Tibial artery (tissue), 4 donors: ENCODE results near the gene ZG16.

Experiments used
- DNase-seq, 2 donors: peaks; one replicate each; pipeline ENCODE4 v3.0.0-alpha.2; 2019
- H3K27ac ChIP-seq, 2 donors: fragments of 200-600 bp; sonication (generic) in 1 of 2; 1 replicate in 1 of 2; 2 replicates in 1 of 2; pipeline ENCODE4 v1.5.1; 2018 to 2019; ENCODE audit warnings: mild to moderate bottlenecking in 1 of 2
- H3K27me3 ChIP-seq, 2 donors: fragments of 200-600 bp; sonication (generic) in 1 of 2; one replicate each; pipeline versions ENCODE4 v1.5.1 to v1.6.0; 2016 to 2019
- H3K36me3 ChIP-seq, 3 donors: fragments of 200-600 bp; sonication (generic) in 2 of 3; one replicate each; pipeline ENCODE4 v1.5.1; 2016 to 2019; ENCODE audit warnings: mild to moderate bottlenecking in 2 of 3
- H3K4me1 ChIP-seq, 4 donors: fragments of 200-600 bp; sonication (generic) in 2 of 4; 1 replicate in 3 of 4; 2 replicates in 1 of 4; pipeline ENCODE4 v1.5.1; 2016 to 2019
- H3K4me3 ChIP-seq, 2 donors: fragments of 200-600 bp; sonication (generic) in 1 of 2; 1 replicate in 1 of 2; 2 replicates in 1 of 2; pipeline ENCODE4 v1.5.1; 2018 to 2019; ENCODE audit warnings: mild to moderate bottlenecking in 2 of 2
- H3K9me3 ChIP-seq, 3 donors: fragments of 200-600 bp; sonication (generic) in 1 of 3; one replicate each; pipeline ENCODE4 v1.5.1; 2016 to 2019
- intact Hi-C: fragments of 100-400 bp; cut with DNase I; formaldehyde crosslinking; loops from one replicate; pipeline ENCODE4 v1.15.0; 2023; ENCODE audit warnings: low total_unique reads
- TF ChIP-seq, protein P1 (sequence below), 2 experiments: fragments of 200-600 bp in 1 of 2; fragments of 450-650 bp in 1 of 2; IDR thresholded peaks; one replicate each; pipeline ENCODE4 v1.5.1; 2017 to 2019; ENCODE audit warnings: antibody characterized with exemption in 2 of 2, mild to moderate bottlenecking in 1 of 2, moderate library complexity in 1 of 2

The ZG16 gene

DNA sequence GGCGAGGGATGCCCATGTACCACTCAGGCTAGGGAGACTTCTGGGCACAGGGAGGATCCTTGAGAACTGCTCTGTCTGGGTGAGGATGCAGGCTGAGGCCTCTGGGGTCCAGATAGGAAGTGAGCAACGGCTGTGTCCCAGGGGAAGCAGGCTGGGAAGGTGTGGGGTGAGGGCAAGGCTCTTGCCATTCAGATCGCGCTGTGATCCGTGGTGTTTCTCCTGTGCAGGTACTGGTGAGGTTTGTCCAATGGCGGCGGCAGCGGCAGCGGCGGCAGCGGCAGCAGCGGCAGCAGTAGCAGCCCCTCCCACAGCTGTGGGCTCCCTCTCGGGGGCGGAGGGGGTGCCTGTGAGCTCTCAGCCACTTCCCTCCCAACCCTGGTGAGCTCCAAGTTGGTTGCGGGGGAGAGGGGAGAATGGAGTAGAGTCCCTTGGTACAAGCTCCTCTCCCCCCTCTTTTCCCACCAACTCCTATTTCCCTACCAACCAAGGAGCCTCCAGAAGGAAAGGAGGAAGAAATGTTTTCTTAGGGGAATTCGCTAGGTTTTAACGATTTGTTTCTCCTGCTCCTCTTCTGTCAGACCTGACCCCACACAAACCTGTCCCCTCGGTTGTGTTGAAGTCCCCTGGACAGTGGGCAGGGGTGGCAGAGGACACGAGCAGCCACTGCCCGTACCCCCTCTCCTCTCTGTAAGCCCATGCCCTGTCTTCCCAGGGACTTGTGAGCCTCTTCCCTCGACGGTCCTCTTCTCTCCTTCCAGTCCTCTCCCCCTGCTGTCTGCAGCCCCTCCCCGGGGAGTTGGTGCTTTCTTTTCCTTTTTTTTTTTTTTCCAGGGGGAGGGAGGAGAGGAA is 32.0 kb downstream of the ZG16 start:
- TF ChIP-seq, protein P1, sequence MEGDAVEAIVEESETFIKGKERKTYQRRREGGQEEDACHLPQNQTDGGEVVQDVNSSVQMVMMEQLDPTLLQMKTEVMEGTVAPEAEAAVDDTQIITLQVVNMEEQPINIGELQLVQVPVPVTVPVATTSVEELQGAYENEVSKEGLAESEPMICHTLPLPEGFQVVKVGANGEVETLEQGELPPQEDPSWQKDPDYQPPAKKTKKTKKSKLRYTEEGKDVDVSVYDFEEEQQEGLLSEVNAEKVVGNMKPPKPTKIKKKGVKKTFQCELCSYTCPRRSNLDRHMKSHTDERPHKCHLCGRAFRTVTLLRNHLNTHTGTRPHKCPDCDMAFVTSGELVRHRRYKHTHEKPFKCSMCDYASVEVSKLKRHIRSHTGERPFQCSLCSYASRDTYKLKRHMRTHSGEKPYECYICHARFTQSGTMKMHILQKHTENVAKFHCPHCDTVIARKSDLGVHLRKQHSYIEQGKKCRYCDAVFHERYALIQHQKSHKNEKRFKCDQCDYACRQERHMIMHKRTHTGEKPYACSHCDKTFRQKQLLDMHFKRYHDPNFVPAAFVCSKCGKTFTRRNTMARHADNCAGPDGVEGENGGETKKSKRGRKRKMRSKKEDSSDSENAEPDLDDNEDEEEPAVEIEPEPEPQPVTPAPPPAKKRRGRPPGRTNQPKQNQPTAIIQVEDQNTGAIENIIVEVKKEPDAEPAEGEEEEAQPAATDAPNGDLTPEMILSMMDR (IDR thresholded peaks at IDR 0.05), result no peak
- peaks cover 18 to 71% (median 59%) of the 10 kb centered on the region in 4 donors for H3K4me1 ChIP-seq
- intact Hi-C loops, result loop anchor here (10.0 kb wide), 1 partner anchor 185 kb away; the partner anchor contains the start of genes HIRIP3 and INO80E
- H3K27me3 ChIP-seq, result no peaks in the 10 kb centered on the region
- peak overlapping the region; percentile 0 to 73 for H3K4me3 ChIP-seq
- DNase-seq, result no peak
- H3K36me3 ChIP-seq, result peaks cover 11 to 21% (median 13%) of the 10 kb centered on the region in 3 donors
- peak overlapping the region; percentile 90 to 97 for H3K27ac ChIP-seq
- no peaks in the 10 kb centered on the region for H3K9me3 ChIP-seq

DNA sequence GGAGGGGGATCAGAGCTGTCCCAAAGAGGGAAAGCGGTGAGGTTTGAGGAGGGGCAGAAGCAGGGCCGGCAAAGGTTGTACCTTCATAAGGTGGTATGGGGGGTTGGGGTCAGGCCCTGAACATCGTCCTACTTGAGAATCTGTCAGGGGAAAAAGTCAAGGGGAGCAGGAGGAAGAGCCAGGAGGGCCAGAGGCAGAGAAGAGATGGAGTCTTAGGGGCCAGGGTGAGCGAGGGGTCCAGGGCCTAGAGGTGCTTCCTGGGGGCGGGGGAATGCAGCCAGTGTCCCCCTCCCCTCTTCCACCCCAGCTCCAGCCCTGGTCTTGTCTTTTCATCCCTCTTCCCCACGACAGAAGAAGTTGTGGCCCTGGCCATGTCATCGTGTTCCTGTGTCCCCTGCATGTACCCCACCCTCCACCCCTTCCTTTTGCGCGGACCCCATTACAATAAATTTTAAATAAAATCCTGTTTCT is 32.7 kb downstream of the ZG16 start:
- DNase-seq, result peak in 1 of 2 donors; percentile 71
- H3K27ac ChIP-seq, result peak overlapping the region; percentile 90 to 97
- peaks cover 18 to 74% (median 62%) of the 10 kb centered on the region in 4 donors for H3K4me1 ChIP-seq
- no peaks in the 10 kb centered on the region for H3K9me3 ChIP-seq
- no peaks in the 10 kb centered on the region for H3K27me3 ChIP-seq
- H3K4me3 ChIP-seq, result peak overlapping the region; percentile 79 to 86
- TF ChIP-seq, protein P1 (IDR thresholded peaks at IDR 0.05), result no peak
- peaks cover 11 to 21% (median 13%) of the 10 kb centered on the region in 3 donors for H3K36me3 ChIP-seq
- intact Hi-C loops, result loop anchor here (10.0 kb wide), 1 partner anchor 184 kb away; the partner anchor contains the start of genes HIRIP3 and INO80E

DNA sequence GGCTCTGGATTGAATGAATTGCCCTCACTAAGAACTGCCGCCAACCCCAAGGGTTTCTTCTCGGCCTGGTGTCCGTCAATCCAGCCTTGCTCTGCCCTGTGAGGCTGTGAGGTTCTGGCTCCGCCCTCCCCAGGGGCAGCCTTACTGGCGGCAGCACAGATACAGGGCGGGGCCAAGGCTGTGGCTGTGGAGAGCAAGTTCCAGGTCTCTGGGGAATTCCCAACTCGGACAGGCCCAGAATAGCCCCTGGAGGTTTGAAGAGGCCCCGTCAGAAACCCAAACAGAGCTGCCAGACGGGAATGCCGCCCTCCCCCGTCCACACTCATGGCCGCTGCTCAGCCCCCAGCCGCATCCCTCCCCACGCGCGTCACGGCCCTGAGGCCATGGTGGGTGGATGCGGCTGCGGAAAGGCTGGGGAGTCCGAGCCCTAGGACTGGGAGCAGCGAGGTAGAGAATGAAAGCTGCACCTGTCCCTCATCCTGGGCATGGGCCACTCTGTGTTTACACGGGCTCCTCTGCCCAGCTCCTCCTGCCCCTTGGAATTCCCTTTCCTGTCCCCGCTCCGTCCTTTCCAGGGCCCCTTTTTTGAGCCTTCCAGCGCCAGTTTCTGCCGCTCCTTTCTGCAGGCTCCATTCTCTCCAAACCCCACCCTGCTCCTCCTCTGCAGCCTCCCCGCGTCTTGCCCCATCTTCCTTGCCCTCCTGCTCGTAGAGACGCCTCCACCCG is 33.3 kb downstream of the ZG16 start:
- Histone ChIP-seq H3K4me1 (peaks cover 18 to 74% (median 62%) of the 10 kb centered on the region in 4 donors), H3K27me3 (no peaks in the 10 kb centered on the region), H3K27ac (peak overlapping the region; percentile 90 to 97), H3K4me3 (peak overlapping the region; percentile 79 to 86), H3K9me3 (no peaks in the 10 kb centered on the region), H3K36me3 (peaks cover 11 to 21% (median 13%) of the 10 kb centered on the region in 3 donors)
- TF ChIP-seq, protein P1 (IDR thresholded peaks at IDR 0.05), result no peak
- peak; percentile 99 to 100 for DNase-seq
- intact Hi-C loops, result loop anchor here (10.0 kb wide), 1 partner anchor 183 kb away; the partner anchor contains the start of genes HIRIP3 and INO80E

DNA sequence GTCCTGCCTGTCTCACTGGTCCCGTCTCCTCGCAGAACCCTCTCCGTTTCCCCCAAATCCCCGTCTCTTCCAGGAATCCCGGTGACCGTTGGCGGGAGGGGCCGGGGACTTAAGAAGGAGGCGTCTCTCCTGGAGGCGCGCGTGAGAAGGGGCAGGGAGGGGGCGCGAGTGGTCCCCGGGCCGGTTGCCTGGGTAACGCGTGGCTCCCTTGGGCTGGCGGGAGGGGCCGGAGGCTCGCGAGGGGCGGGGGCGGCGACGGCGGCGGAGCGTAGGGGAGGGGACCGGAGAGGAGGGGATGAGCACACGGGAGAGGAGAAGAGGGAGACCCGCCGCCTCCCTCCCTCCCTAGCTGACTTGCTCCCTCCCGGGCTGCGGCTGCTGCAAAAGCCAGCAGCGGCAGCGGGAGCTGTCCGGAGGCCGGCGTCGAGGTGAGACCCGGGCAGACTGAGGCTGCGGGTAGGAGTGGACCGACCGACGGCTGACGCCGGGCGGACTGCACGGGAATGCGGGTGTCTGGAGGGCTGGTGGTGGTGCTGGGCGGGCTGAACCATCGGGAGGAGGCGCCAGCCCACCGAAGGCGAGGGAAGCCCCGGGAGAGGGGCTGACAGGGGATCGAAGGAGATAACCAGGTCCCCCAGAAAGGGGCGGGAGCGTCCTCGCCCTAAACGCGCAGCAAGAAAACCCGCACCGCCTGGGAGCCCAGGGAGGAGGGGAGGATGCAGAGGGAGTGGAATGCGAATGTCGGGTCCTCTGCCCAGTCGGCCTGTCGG is 34.0 kb downstream of the ZG16 start, which contains the start of gene PRRT2:
Gene PRRT2 (plus strand): TSS at position 298 of the 770 bp plus-strand sequence. CDS start 862 bp downstream, outside the sequence.
- H3K4me1 ChIP-seq, result peaks cover 18 to 78% (median 67%) of the 10 kb centered on the region in 4 donors
- H3K9me3 ChIP-seq, result no peaks in the 10 kb centered on the region
- no peaks in the 10 kb centered on the region for H3K27me3 ChIP-seq
- peaks cover 11 to 21% (median 13%) of the 10 kb centered on the region in 3 donors for H3K36me3 ChIP-seq
- H3K4me3 ChIP-seq, result peak within 1 kb of the TSS; percentile 79 to 86
- DNase-seq, result peak; percentile 82 to 92
- TF ChIP-seq, protein P1 (IDR thresholded peaks at IDR 0.05), result no peak
- intact Hi-C loops, result loop anchor here (10.0 kb wide), 1 partner anchor 183 kb away; the partner anchor contains the start of genes HIRIP3 and INO80E
- peak within 1 kb of the TSS; percentile 90 to 97 for H3K27ac ChIP-seq
